HL-60 (cell line): ENCODE results near the gene THNSL1.

Source experiments
- DNase-seq, 2 experiments: peaks; one replicate each; pipeline ENCODE4 v3.0.0-alpha.2; 2010 to 2020; ENCODE audit warnings: low read depth in 1 of 2, low spot score in 1 of 2
- H3K27ac ChIP-seq: fragments of 250-450 bp; sonication (Bioruptor Pico); replicated peaks from 2 replicates; pipeline ENCODE4 v1.5.1; 2020; ENCODE audit warnings: mild to moderate bottlenecking, moderate library complexity
- H3K27me3 ChIP-seq: fragments of 250-450 bp; sonication (Bioruptor Pico); 2 replicates; pipeline ENCODE4 v1.5.1; 2021; ENCODE audit warnings: mild to moderate bottlenecking, moderate library complexity; ENCODE audit not compliant: insufficient read depth, poor library complexity, severe bottlenecking
- H3K4me3 ChIP-seq: replicated peaks from 2 replicates; pipeline ENCODE4 v1.5.1; 2011; ENCODE audit warnings: mild to moderate bottlenecking, control low read depth, low read length; ENCODE audit not compliant: insufficient read depth
- CTCF ChIP-seq: IDR thresholded peaks from one replicate; pipeline ENCODE4 v1.5.1; 2011; ENCODE audit warnings: low read length, control low read depth, inconsistent platforms; ENCODE audit not compliant: insufficient read depth
- GABPA ChIP-seq: IDR thresholded peaks from 2 replicates; pipeline ENCODE4 v1.6.1; 2012; ENCODE audit warnings: low read depth
- POLR2AphosphoS5 ChIP-seq: IDR thresholded peaks from 2 replicates; pipeline ENCODE4 v1.6.1; 2012; ENCODE audit warnings: low read depth
- SPI1 ChIP-seq: IDR thresholded peaks from 2 replicates; pipeline ENCODE4 v1.6.1; 2012; ENCODE audit warnings: low read depth, mild to moderate bottlenecking, borderline replicate concordance
- TF ChIP-seq, protein P1 (sequence below): IDR thresholded peaks from 2 replicates; pipeline ENCODE4 v1.6.1; 2012; ENCODE audit warnings: low read depth; ENCODE audit not compliant: insufficient replicate concordance

THNSL1 gene

GRCh38 chr10:25057886-25058285 lies 41.5 kb downstream of the THNSL1 start:
- no peaks in the 10 kb centered on the region for H3K27me3 ChIP-seq
- TF ChIP-seq SPI1: no peak
- TF ChIP-seq POLR2AphosphoS5: no peak
- no peak for TF ChIP-seq GABPA
- TF ChIP-seq CTCF: no peak
- TF ChIP-seq, protein P1, sequence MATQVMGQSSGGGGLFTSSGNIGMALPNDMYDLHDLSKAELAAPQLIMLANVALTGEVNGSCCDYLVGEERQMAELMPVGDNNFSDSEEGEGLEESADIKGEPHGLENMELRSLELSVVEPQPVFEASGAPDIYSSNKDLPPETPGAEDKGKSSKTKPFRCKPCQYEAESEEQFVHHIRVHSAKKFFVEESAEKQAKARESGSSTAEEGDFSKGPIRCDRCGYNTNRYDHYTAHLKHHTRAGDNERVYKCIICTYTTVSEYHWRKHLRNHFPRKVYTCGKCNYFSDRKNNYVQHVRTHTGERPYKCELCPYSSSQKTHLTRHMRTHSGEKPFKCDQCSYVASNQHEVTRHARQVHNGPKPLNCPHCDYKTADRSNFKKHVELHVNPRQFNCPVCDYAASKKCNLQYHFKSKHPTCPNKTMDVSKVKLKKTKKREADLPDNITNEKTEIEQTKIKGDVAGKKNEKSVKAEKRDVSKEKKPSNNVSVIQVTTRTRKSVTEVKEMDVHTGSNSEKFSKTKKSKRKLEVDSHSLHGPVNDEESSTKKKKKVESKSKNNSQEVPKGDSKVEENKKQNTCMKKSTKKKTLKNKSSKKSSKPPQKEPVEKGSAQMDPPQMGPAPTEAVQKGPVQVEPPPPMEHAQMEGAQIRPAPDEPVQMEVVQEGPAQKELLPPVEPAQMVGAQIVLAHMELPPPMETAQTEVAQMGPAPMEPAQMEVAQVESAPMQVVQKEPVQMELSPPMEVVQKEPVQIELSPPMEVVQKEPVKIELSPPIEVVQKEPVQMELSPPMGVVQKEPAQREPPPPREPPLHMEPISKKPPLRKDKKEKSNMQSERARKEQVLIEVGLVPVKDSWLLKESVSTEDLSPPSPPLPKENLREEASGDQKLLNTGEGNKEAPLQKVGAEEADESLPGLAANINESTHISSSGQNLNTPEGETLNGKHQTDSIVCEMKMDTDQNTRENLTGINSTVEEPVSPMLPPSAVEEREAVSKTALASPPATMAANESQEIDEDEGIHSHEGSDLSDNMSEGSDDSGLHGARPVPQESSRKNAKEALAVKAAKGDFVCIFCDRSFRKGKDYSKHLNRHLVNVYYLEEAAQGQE: no peak
- H3K27ac ChIP-seq: no peak overlapping the region
- H3K4me3 ChIP-seq: no peak overlapping the region
- DNase-seq: no peak

GRCh38 chr10:25059990-25060389 lies 43.6 kb downstream of the THNSL1 start:
- no peak overlapping the region for H3K27ac ChIP-seq
- TF ChIP-seq POLR2AphosphoS5 (no peak), CTCF (no peak), GABPA (no peak), SPI1 (no peak)
- TF ChIP-seq, protein P1: no peak
- H3K27me3 ChIP-seq: no peaks in the 10 kb centered on the region
- H3K4me3 ChIP-seq: no peak overlapping the region
- DNase-seq: no peak

DNA sequence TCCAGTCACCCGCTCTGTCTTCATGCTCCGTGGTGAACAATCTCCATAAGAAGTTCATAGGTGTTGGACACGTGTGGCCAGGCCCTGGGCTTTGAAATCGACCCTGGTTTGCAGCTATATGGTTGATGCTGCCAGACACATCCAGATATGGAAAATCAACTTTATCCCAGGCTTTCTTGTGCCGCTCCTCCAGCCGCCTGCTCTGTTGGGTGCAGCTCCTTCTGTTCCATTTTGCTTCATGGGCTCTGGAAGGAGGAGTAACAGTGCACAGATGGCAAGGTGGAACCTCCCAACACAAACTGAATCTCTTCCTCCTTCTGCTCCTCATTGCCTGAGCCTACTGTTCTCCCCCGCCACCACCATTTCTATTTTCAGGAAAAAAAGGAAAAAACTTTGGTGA lies 44.7 kb downstream of the THNSL1 start:
- Histone ChIP-seq H3K4me3 (no peak overlapping the region), H3K27ac (no peak overlapping the region), H3K27me3 (no peaks in the 10 kb centered on the region)
- TF ChIP-seq SPI1 (no peak), POLR2AphosphoS5 (no peak), CTCF (no peak), GABPA (no peak)
- TF ChIP-seq, protein P1: no peak
- DNase-seq: no peak
